H7 (cell line): Measurements from ENCODE around the gene USP53. TPM values are rescaled to one million over a fixed set of nuclear protein-coding genes. Genes with fewer than 3 reads are reported as not detected.

Experiments used
- DNase-seq: peaks from one replicate; pipeline ENCODE4 v3.0.0; 2012
- H3K27me3 ChIP-seq: 2 replicates; pipeline ENCODE4 v1.6.0; 2011; ENCODE audit warnings: mild to moderate bottlenecking, low read length; ENCODE audit not compliant: control insufficient read depth, insufficient read depth
- H3K36me3 ChIP-seq: replicated peaks from 2 replicates; pipeline ENCODE4 v1.5.1; 2011; ENCODE audit warnings: low read length; ENCODE audit not compliant: control insufficient read depth, insufficient read depth
- H3K4me3 ChIP-seq: 2 replicates; pipeline ENCODE4 v1.5.1; 2011; ENCODE audit warnings: low read depth, mild to moderate bottlenecking, control low read depth, low read length, moderate library complexity; ENCODE audit not compliant: insufficient read depth
- total RNA-seq: library from RNA; depleted of rRNA; stranded (reverse); fragments of >200 nt; shearing (Covaris generic); gene quantifications from 2 replicates; pipeline ENCODE4 v1.2.3, GENCODE V29; 2014

USP53 gene
- total RNA-seq, 1 experiment from 2014 or later = 16.5 TPM

GRCh38 chr4:119209077-119209476 is 3.4 kb upstream of the USP53 start:
- Histone ChIP-seq H3K4me3 (no peak overlapping the region), H3K36me3 (no peaks in the 10 kb centered on the region), H3K27me3 (no peaks in the 10 kb centered on the region)
- no peak for DNase-seq

DNA sequence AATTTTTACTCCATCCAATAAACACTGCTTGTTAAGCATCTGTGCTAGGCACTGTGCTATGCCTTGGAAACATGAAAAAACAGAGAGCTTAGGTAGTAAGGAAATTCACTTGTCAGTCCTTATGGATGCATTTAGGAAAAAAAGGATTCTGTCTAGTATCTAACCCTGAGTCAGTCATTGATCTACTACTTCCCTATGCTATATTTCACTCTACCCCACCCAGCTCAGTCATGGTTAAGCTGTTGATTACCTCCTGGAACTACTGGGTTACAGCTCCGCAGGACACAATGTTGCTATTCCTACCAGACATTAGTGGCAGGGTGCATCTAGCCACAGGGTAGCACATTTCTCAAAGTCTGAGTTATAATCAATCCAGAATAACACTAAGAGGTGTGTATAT is 2.9 kb upstream of the USP53 start:
- no peak for DNase-seq
- no peaks in the 10 kb centered on the region for H3K36me3 ChIP-seq
- no peak overlapping the region for H3K4me3 ChIP-seq
- H3K27me3 ChIP-seq = no peaks in the 10 kb centered on the region

DNA sequence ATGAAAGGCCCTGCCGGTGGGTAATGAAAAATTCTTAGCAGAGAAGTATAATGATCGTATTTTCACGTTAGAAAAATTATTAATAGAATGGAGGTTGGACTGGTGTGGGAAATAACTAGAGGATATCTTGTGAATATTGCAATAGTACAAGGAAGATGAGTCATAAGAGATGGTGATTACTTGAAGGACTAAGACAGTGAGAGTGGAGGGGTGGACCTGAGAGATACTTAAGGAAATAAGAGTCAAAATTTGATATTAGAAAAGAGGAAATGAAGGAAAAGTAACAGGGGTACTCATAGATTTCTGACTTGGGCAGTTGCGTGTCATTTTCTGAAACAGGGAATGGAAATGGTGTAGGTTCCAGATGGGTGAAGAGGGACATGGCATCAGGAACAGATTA is 1.7 kb upstream of the USP53 start:
- Histone ChIP-seq H3K27me3 (no peaks in the 10 kb centered on the region), H3K4me3 (no peak overlapping the region), H3K36me3 (no peaks in the 10 kb centered on the region)
- no peak for DNase-seq

DNA sequence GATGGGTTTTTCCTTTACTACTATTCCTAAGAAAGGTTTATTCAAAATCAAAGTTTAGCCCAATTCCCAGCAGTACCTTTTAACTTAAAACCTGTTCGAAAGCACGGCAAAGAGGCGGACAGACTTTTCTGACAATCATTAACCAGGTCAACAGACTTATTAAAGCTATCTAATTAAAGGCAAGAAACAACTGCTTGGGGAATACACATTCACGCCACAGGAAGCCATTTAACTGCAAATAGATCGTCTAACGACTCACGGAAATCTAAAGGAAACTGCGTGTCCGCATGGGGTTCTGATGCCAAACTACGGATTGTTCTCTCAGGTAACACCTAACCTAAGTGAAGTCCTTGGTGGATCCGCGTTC is 663 bp upstream of the USP53 start:
- Histone ChIP-seq H3K27me3 (no peaks in the 10 kb centered on the region), H3K4me3 (peak overlapping the region; percentile 92), H3K36me3 (no peaks in the 10 kb centered on the region)
- no peak for DNase-seq

- DNase-seq = peak; percentile 72
- Histone ChIP-seq H3K36me3 (no peaks in the 10 kb centered on the region), H3K4me3 (peak overlapping the region; percentile 92), H3K27me3 (no peaks in the 10 kb centered on the region)
These were observed 572 bp downstream of the USP53 start for GRCh38 chr4:119212964-119213606.

- H3K27me3 ChIP-seq = no peaks in the 10 kb centered on the region
- H3K4me3 ChIP-seq = no peak overlapping the region
- peaks cover 2% of the 10 kb centered on the region; the same call in 1 of the 2 replicates for H3K36me3 ChIP-seq
- no peak for DNase-seq
These were observed 5.6 kb downstream of the USP53 start for GRCh38 chr4:119218093-119218492.

DNA sequence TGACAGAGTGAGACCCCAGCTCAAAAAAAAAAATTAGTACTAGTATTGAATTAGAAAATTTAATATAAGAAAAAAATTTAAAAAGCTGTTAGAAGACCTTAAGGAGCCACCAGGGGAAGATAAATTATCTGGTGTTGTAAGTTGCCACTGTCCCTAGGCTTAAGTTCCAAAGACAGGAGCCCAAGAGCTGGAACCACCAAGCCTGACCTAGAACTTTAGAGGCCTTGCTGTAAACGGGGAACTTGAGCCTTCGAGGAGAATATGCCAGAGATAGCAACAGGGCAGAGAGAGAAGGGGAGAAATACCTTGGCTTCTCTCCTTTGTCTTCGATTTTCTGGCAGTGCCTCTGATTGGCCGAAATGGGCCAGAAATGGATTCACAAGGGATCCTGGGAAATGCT is 8.9 kb downstream of the USP53 start:
- Histone ChIP-seq H3K36me3 (peaks cover 2% of the 10 kb centered on the region; the same call in 1 of the 2 replicates), H3K4me3 (no peak overlapping the region), H3K27me3 (no peaks in the 10 kb centered on the region)

DNA sequence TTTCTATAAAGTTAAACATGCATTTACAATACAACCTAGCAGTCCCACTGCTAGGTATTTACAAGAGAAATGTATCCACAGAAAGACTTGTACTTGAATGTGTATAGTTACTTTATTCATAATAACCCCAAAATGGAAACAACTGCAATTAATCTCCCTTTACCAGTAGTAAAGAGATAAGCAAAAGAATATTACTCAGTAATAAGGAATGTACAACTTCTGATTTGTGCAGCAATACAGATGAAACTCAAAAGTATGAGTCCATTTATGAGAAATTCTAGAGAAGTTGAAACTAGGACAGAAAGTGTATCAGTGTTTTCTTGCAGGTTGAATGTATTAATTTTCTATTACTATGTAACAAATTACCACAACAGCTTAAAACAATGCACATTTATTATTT is 15.2 kb downstream of the USP53 start:
- no peak for DNase-seq

More for the DNA sequence above, 8.9 kb downstream of the USP53 start:
- no peak for DNase-seq

GRCh38 chr4:119228406-119228805 is 15.9 kb downstream of the USP53 start:
- H3K4me3 ChIP-seq = no peak overlapping the region
- no peaks in the 10 kb centered on the region for H3K27me3 ChIP-seq
- DNase-seq = no peak
- peaks cover 1% of the 10 kb centered on the region; the same call in 1 of the 2 replicates for H3K36me3 ChIP-seq

More for the DNA sequence above, 15.2 kb downstream of the USP53 start:
- Histone ChIP-seq H3K36me3 (peaks cover 1% of the 10 kb centered on the region; the same call in 1 of the 2 replicates), H3K4me3 (no peak overlapping the region), H3K27me3 (no peaks in the 10 kb centered on the region)

DNA sequence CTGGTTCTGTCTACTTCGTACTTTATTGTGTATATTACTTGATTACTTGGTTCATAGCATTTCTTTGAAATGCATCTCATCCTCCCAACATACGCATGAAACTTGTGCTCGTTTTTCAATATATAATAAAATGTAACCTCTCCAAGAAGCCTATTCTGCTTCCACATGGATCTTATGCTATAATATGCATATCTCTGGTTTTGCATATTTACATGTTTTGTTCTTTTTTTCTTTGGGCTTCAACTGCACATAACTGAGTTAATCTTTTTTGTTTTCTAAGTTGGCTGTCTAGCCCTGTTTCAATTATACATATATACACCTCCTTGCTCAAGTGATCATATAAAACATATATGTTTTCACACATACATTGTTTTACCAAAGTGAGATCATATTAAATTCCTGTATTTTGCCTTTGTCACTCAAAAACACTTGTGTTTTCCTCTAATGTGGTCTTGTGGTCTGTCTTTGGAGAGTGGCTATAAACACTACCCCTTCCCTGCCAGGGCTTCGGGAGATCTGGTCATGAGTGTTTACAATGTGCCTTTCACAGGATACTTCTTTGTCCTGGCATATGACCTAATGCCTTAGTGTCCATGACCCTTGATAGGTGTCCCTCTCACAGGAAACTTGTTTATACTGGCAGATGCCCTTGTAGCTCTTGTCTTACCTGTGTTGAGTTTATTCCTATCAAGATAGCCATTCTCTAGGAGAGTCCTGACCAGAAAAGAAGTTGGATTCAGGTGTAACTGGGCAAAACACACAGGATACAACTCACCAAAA is 17.6 kb downstream of the USP53 start:
- H3K4me3 ChIP-seq = no peak overlapping the region
- H3K27me3 ChIP-seq = no peaks in the 10 kb centered on the region
- peaks cover 1% of the 10 kb centered on the region for H3K36me3 ChIP-seq
- DNase-seq = no peak

DNA sequence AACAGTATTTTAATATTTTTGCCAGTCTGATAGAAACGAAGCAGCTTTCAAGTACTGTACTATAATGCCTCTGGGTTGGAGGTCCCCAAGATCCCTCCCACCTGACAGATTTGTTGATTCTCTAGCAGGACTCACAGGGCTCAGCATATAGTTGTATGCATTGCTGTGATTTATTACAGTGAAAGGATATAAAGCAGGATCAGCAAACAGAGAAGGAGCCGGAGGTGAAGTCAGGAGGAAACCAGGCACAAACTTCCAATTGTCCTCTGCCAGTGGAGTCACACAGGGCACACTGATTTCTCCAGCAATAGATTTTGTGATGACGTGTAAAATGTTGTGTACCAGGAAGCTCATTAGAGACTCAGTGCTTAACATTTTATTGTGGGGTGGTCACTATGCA is 19.0 kb downstream of the USP53 start:
- Histone ChIP-seq H3K36me3 (peaks cover 1% of the 10 kb centered on the region), H3K4me3 (no peak overlapping the region), H3K27me3 (no peaks in the 10 kb centered on the region)
- DNase-seq = no peak

GRCh38 chr4:119232286-119232685 is 19.8 kb downstream of the USP53 start:
- Histone ChIP-seq H3K36me3 (peaks cover 1% of the 10 kb centered on the region), H3K27me3 (no peaks in the 10 kb centered on the region), H3K4me3 (no peak overlapping the region)
- no peak for DNase-seq

DNA sequence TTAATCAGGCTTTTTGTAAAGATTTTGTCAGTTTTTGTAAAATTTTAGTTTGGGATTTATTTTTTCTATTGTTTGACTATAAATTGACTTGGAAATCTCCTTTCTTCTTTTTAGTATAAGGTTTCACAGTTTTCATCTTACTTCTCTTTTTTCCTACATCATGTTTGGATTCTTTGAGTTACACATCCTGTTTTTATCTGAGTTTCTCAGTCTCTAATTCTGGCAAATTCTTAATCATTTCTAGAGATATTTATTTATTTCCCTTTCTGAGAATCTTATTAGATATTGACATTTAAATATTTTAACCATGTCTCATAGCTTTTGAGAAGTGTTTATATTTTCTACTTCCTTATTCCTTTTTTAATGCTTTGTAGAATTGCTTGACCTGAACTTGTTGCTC is 20.7 kb downstream of the USP53 start:
- no peaks in the 10 kb centered on the region for H3K27me3 ChIP-seq
- no peak overlapping the region for H3K4me3 ChIP-seq
- H3K36me3 ChIP-seq = peaks cover 1% of the 10 kb centered on the region
- no peak for DNase-seq

DNA sequence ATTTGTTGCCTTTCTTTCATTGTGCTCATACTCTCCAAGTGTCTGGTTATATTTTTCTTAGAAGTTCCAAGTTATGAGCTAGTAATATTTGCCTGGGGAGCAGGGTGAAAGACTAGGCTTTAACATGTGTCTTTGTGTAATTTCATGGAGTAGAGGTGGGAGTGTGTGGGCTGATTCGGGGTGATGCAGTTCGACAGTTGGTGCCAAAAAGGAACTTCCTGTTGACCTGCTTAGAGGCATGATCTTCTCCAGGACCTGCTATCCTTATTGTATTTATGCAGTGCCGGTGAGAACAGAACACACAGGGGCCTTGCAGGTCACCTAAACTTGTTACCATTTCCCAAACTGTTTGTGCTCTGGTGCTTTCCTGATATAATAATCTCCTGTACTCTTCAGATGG is 21.2 kb downstream of the USP53 start:
- H3K4me3 ChIP-seq = no peak overlapping the region
- no peak for DNase-seq
- no peaks in the 10 kb centered on the region for H3K27me3 ChIP-seq
- peaks cover 1% of the 10 kb centered on the region for H3K36me3 ChIP-seq

DNA sequence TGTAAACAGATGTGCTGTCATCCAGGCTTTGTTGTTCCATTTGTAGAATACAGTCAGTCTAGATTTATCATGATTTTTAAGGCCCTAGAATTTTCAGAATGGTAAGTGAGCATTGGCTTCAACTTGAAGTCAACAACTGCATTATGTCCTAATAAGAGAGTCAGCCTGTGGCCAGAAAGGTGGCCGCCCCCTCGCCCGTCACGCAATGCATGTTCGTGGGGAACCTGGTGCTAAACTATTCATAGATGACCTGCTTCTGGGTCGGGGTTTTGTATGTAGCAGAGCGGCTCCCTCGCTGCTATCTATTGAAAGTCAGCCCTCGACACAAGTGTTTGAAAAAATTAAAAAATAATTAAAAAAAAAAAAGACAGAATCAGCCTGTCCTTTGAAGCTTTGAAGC is 24.7 kb downstream of the USP53 start:
- no peaks in the 10 kb centered on the region for H3K27me3 ChIP-seq
- peaks cover under 1% of the 10 kb centered on the region for H3K36me3 ChIP-seq
- H3K4me3 ChIP-seq = no peak overlapping the region
- DNase-seq = no peak
